Measurements from ENCODE around the gene SNRNP200.

The SNRNP200 gene

GRCh38 chr2:96262306-96262705 is 43.0 kb downstream of the SNRNP200 start:
- H3K4me2 ChIP-seq = no peak overlapping the region
- H3K4me1 ChIP-seq (ENCODE audit: low read depth, poor library complexity, severe bottlenecking) = peaks cover 34% of the 10 kb centered on the region
- TF ChIP-seq CTCF (conservative IDR thresholded peaks at IDR 0.05; ENCODE audit: low read depth, low read length) = no peak
- H3K79me2 ChIP-seq (ENCODE audit: insufficient read depth, low read depth) = peaks cover 42% of the 10 kb centered on the region
- no peaks in the 10 kb centered on the region for H3K36me3 ChIP-seq (ENCODE audit: insufficient read depth)
- no peaks in the 10 kb centered on the region for H3K27me3 ChIP-seq (ENCODE audit: insufficient read depth, low read depth)
- no peak overlapping the region for H3K4me3 ChIP-seq (IDR thresholded peaks at IDR 0.05; ENCODE audit: insufficient read depth, low read depth, low read length)
- H4K20me1 ChIP-seq (ENCODE audit: insufficient read depth) = no peaks in the 10 kb centered on the region
- no peak overlapping the region for H2AFZ ChIP-seq (ENCODE audit: low read depth)
- H3K27ac ChIP-seq = no peak overlapping the region
- no peak overlapping the region for H3K9ac ChIP-seq

GRCh38 chr2:96261328-96262003 is 43.9 kb downstream of the SNRNP200 start:
- H3K4me1 ChIP-seq (ENCODE audit: low read depth, poor library complexity, severe bottlenecking) = peaks cover 31% of the 10 kb centered on the region
- H3K36me3 ChIP-seq (ENCODE audit: insufficient read depth) = no peaks in the 10 kb centered on the region
- no peaks in the 10 kb centered on the region for H4K20me1 ChIP-seq (ENCODE audit: insufficient read depth)
- peaks cover 33% of the 10 kb centered on the region for H3K79me2 ChIP-seq (ENCODE audit: insufficient read depth, low read depth)
- no peak overlapping the region for H3K9ac ChIP-seq
- H3K4me3 ChIP-seq (IDR thresholded peaks at IDR 0.05; ENCODE audit: insufficient read depth, low read depth, low read length) = no peak overlapping the region
- no peaks in the 10 kb centered on the region for H3K27me3 ChIP-seq (ENCODE audit: insufficient read depth, low read depth)
- TF ChIP-seq CTCF (conservative IDR thresholded peaks at IDR 0.05; ENCODE audit: low read depth, low read length) = no peak
- no peak overlapping the region for H3K4me2 ChIP-seq
- no peak overlapping the region for H2AFZ ChIP-seq (ENCODE audit: low read depth)
- H3K27ac ChIP-seq = no peak overlapping the region

GRCh38 chr2:96260387-96261260 is 44.7 kb downstream of the SNRNP200 start:
- Histone ChIP-seq H3K27me3 (ENCODE audit: insufficient read depth, low read depth) (no peaks in the 10 kb centered on the region), H4K20me1 (ENCODE audit: insufficient read depth) (no peaks in the 10 kb centered on the region), H2AFZ (ENCODE audit: low read depth) (no peak overlapping the region), H3K4me2 (no peak overlapping the region), H3K79me2 (ENCODE audit: insufficient read depth, low read depth) (peaks cover 30% of the 10 kb centered on the region), H3K4me1 (ENCODE audit: low read depth, poor library complexity, severe bottlenecking) (peaks cover 31% of the 10 kb centered on the region), H3K9ac (no peak overlapping the region), H3K4me3 (IDR thresholded peaks at IDR 0.05; ENCODE audit: insufficient read depth, low read depth, low read length) (no peak overlapping the region), H3K27ac (no peak overlapping the region), H3K36me3 (ENCODE audit: insufficient read depth) (no peaks in the 10 kb centered on the region)
- TF ChIP-seq CTCF (conservative IDR thresholded peaks at IDR 0.05; ENCODE audit: low read depth, low read length) = 0 out of 2 replicates have a peak, but pooled peaks have one; percentile 19

GRCh38 chr2:96259497-96259921 is 45.8 kb downstream of the SNRNP200 start:
- Histone ChIP-seq H4K20me1 (ENCODE audit: insufficient read depth) (no peaks in the 10 kb centered on the region), H3K4me2 (no peak overlapping the region), H3K9ac (no peak overlapping the region), H3K79me2 (ENCODE audit: insufficient read depth, low read depth) (peaks cover 23% of the 10 kb centered on the region), H3K27me3 (ENCODE audit: insufficient read depth, low read depth) (no peaks in the 10 kb centered on the region), H3K4me3 (IDR thresholded peaks at IDR 0.05; ENCODE audit: insufficient read depth, low read depth, low read length) (no peak overlapping the region), H3K4me1 (ENCODE audit: low read depth, poor library complexity, severe bottlenecking) (peaks cover 26% of the 10 kb centered on the region), H3K27ac (no peak overlapping the region), H3K36me3 (ENCODE audit: insufficient read depth) (no peaks in the 10 kb centered on the region), H2AFZ (ENCODE audit: low read depth) (no peak overlapping the region)
- TF ChIP-seq CTCF (conservative IDR thresholded peaks at IDR 0.05; ENCODE audit: low read depth, low read length) = no peak

Data from KMS-11 (cell line).